Measurements from ENCODE around the gene USP27X.

The USP27X gene

GRCh38 chrX:49878834-49879655 lies at the start of gene USP27X:
Gene USP27X, plus strand, starts transcription at chrX:49879484. Its CDS starts 824 bp downstream, at chrX:49880308.
- Mint-ChIP-seq H3K4me1 (peaks cover 27% of the 10 kb centered on the region), H3K27ac (peak within 1 kb of the TSS; percentile 81), H3K4me3 (peak within 1 kb of the TSS; percentile 74), H3K27me3 (no peaks in the 10 kb centered on the region), H3K9me3 (no peaks in the 10 kb centered on the region), H3K36me3 (ENCODE audit: low read depth) (no peaks in the 10 kb centered on the region)
- ATAC-seq (peak; percentile 82), DNase-seq (peak; percentile 66)

DNA sequence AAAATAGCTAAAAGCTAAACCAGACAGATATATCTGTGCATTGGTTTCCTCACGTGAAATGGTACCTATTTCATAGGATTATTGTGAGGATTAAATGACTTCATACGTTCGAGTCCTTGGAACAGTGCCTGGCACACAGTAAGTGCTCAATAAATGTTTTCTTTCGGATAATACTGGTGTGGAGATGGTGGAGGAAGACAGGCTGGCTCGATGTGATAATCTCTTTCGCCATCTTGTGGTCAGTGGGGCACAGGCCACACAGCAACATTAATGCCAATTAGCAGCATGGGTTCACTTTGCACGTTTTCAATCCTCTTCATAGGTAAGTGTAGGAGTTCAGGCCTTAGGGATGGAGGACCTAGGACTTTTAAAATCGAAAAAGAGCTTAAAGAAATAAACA lies 40.9 kb upstream of the USP27X start:
- Mint-ChIP-seq H3K4me1 (peaks cover 4% of the 10 kb centered on the region), H3K4me3 (no peak overlapping the region), H3K27ac (no peak overlapping the region), H3K36me3 (ENCODE audit: low read depth) (no peaks in the 10 kb centered on the region), H3K9me3 (no peaks in the 10 kb centered on the region), H3K27me3 (peaks cover 2% of the 10 kb centered on the region)
- no peak for ATAC-seq
- peak; percentile 3 for DNase-seq

- ATAC-seq = peak; percentile 76
Measured at GRCh38 chrX:49840679-49841078, 38.6 kb upstream of the USP27X start.

DNA sequence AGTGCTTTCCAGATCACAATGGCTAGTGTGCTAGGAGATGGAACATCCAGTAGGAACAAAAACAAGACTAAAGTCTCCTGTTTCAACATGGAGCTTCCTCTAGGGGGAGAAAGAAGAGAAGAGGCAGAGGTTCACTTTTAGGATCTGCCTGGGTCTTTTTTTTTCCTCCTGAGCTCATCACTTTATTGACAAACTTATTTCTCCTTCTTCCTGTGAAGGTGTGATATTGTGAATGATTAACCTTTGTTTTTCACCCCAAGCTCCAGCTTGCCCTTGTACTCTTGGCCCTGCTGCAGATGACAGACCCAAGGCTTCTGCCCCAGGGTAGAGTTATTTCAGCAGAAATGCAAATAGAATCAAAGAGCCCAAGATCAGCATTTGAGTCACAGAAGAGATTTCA lies 36.7 kb upstream of the USP27X start:
- H3K36me3 Mint-ChIP-seq (ENCODE audit: low read depth) = no peaks in the 10 kb centered on the region
- no peaks in the 10 kb centered on the region for H3K27me3 Mint-ChIP-seq
- H3K4me3 Mint-ChIP-seq = no peak overlapping the region
- H3K9me3 Mint-ChIP-seq = no peaks in the 10 kb centered on the region
- DNase-seq (no peak), ATAC-seq (no peak)
- peaks cover 4% of the 10 kb centered on the region for H3K4me1 Mint-ChIP-seq
- H3K27ac Mint-ChIP-seq = no peak overlapping the region

More at GRCh38 chrX:49840679-49841078, 38.6 kb upstream of the USP27X start:
- Mint-ChIP-seq H3K9me3 (no peaks in the 10 kb centered on the region), H3K4me1 (peaks cover 4% of the 10 kb centered on the region), H3K27ac (no peak overlapping the region), H3K36me3 (ENCODE audit: low read depth) (no peaks in the 10 kb centered on the region), H3K27me3 (no peaks in the 10 kb centered on the region), H3K4me3 (no peak overlapping the region)
- DNase-seq = peak; percentile 53

DNA sequence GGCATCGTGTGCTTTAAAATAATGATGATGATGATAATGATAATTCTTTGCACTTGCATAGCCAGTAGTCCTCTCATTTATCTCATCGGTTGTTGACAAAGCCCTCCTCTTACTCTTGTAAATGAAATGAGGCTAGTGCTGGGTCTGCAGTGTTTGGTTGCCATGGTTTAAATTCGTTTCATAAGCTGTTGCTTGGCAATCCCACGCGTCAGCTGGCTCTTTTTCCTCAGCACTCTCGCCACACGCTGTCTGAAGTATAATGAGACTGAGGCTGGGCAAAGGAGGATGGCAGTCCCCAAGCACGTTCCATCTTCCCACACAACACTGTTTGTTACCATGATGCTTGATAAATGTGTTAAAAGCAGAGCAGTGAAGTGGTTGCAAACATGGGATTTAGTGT lies 34.7 kb upstream of the USP27X start:
- DNase-seq = no peak
- no peaks in the 10 kb centered on the region for H3K27me3 Mint-ChIP-seq
- no peak overlapping the region for H3K27ac Mint-ChIP-seq
- H3K9me3 Mint-ChIP-seq = no peaks in the 10 kb centered on the region
- ATAC-seq = no peak
- no peaks in the 10 kb centered on the region for H3K36me3 Mint-ChIP-seq (ENCODE audit: low read depth)
- peaks cover 4% of the 10 kb centered on the region for H3K4me1 Mint-ChIP-seq
- H3K4me3 Mint-ChIP-seq = no peak overlapping the region

GRCh38 chrX:49845701-49846403 lies 33.4 kb upstream of the USP27X start:
- DNase-seq = no peak
- H3K4me3 Mint-ChIP-seq = no peak overlapping the region
- H3K9me3 Mint-ChIP-seq = no peaks in the 10 kb centered on the region
- H3K27ac Mint-ChIP-seq = no peak overlapping the region
- H3K36me3 Mint-ChIP-seq (ENCODE audit: low read depth) = no peaks in the 10 kb centered on the region
- no peaks in the 10 kb centered on the region for H3K27me3 Mint-ChIP-seq
- peaks cover under 1% of the 10 kb centered on the region for H3K4me1 Mint-ChIP-seq
- ATAC-seq = no peak

DNA sequence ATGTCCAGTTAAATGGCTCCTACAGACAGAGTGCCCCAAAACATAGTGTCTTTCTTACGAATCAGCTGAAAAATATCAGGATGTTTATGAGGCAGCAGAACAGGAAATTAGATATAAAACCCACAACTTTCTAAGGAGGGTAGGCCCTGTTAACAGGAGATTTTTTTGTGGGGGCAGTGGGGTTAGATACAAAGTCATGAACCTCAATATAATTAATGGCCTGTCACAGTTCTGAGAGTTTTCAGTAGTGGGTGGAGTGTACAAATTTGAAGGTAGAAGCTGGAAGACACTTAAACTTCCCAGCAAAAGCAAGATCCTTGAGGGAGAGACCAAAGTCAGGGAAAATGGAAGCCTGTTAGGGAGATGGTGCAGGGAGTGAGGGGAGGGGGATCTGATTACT lies 32.8 kb upstream of the USP27X start:
- Mint-ChIP-seq H3K4me3 (no peak overlapping the region), H3K27ac (no peak overlapping the region), H3K27me3 (no peaks in the 10 kb centered on the region), H3K4me1 (no peaks in the 10 kb centered on the region), H3K36me3 (ENCODE audit: low read depth) (no peaks in the 10 kb centered on the region), H3K9me3 (no peaks in the 10 kb centered on the region)
- ATAC-seq (no peak), DNase-seq (no peak)

DNA sequence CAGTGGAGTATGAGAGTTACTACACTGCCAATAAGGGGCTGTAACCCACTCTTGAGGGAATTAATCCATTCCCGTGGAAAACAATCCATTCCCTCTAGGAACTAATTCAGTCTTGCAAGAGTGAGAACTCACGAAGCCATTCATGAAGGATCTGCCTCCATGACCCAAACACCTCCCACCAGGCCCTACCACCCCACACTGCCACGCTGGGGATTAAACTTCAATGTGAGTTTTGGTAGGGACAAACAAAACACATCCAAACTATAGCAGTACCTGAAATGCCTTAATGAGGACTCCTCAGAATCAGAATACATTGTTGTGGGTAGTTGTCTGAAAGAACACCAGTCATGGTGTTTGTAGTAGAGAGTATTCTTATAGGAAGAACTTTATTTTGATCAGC lies 31.0 kb upstream of the USP27X start:
- ATAC-seq (no peak), DNase-seq (no peak)
- Mint-ChIP-seq H3K4me1 (no peaks in the 10 kb centered on the region), H3K27ac (no peak overlapping the region), H3K27me3 (no peaks in the 10 kb centered on the region), H3K4me3 (no peak overlapping the region), H3K36me3 (ENCODE audit: low read depth) (no peaks in the 10 kb centered on the region), H3K9me3 (no peaks in the 10 kb centered on the region)

GRCh38 chrX:49850028-49850427 lies 29.3 kb upstream of the USP27X start:
- no peak for ATAC-seq
- no peaks in the 10 kb centered on the region for H3K9me3 Mint-ChIP-seq
- H3K36me3 Mint-ChIP-seq (ENCODE audit: low read depth) = no peaks in the 10 kb centered on the region
- no peaks in the 10 kb centered on the region for H3K27me3 Mint-ChIP-seq
- H3K4me1 Mint-ChIP-seq = no peaks in the 10 kb centered on the region
- no peak for DNase-seq
- H3K27ac Mint-ChIP-seq = no peak overlapping the region
- no peak overlapping the region for H3K4me3 Mint-ChIP-seq

- ATAC-seq (no peak), DNase-seq (no peak)
- Mint-ChIP-seq H3K9me3 (no peaks in the 10 kb centered on the region), H3K4me3 (no peak overlapping the region), H3K36me3 (ENCODE audit: low read depth) (no peaks in the 10 kb centered on the region), H3K27me3 (no peaks in the 10 kb centered on the region), H3K4me1 (no peaks in the 10 kb centered on the region), H3K27ac (no peak overlapping the region)
Measured at GRCh38 chrX:49853661-49854060, 25.6 kb upstream of the USP27X start.

DNA sequence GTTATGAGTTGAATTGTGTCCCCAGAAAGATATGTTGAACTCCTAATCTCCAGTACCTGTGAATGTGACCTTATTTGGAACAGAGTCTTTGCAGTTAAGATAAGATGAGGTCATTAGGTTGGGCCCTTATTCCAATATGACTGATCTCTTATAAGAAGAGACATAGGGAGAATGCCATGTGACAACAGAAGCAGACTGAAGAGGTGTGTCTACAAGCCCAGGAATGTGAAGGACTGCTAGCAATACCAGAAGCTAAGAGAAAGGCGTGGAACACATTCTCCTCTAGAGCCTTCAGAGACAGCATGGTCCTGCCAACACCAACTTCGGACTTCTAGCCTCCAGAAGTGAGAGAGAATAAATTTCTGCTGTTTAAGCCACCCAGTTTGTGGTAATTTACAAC lies 22.5 kb upstream of the USP27X start:
- no peak for DNase-seq
- H3K27me3 Mint-ChIP-seq = no peaks in the 10 kb centered on the region
- no peak overlapping the region for H3K4me3 Mint-ChIP-seq
- no peaks in the 10 kb centered on the region for H3K36me3 Mint-ChIP-seq (ENCODE audit: low read depth)
- no peak for ATAC-seq
- H3K9me3 Mint-ChIP-seq = no peaks in the 10 kb centered on the region
- H3K27ac Mint-ChIP-seq = no peak overlapping the region
- no peaks in the 10 kb centered on the region for H3K4me1 Mint-ChIP-seq

DNA sequence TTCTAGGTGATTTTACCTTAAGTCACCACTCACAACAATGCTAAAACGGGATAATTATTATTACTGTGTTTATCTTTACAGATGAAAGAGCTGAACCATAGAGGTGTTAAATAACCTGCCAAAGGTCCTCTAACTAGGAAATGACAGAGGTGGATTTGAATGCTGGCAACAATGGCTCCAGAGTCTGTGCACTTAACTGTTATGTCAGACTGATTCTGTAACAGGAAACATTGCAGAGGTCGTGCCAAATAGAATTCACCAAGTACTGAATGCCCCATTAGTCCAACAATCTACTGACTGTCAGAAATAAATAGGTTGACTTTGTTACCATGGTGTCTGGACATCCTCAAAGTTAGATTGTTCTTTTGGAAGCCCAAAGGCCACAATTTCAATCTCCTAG lies 20.9 kb upstream of the USP27X start:
- H3K4me1 Mint-ChIP-seq = no peaks in the 10 kb centered on the region
- DNase-seq (no peak), ATAC-seq (no peak)
- no peak overlapping the region for H3K4me3 Mint-ChIP-seq
- no peaks in the 10 kb centered on the region for H3K36me3 Mint-ChIP-seq (ENCODE audit: low read depth)
- no peaks in the 10 kb centered on the region for H3K27me3 Mint-ChIP-seq
- H3K9me3 Mint-ChIP-seq = no peaks in the 10 kb centered on the region
- H3K27ac Mint-ChIP-seq = no peak overlapping the region

- DNase-seq (no peak), ATAC-seq (no peak)
- no peaks in the 10 kb centered on the region for H3K27me3 Mint-ChIP-seq
- no peak overlapping the region for H3K4me3 Mint-ChIP-seq
- no peak overlapping the region for H3K27ac Mint-ChIP-seq
- no peaks in the 10 kb centered on the region for H3K4me1 Mint-ChIP-seq
- H3K36me3 Mint-ChIP-seq (ENCODE audit: low read depth) = no peaks in the 10 kb centered on the region
- no peaks in the 10 kb centered on the region for H3K9me3 Mint-ChIP-seq
Measured at GRCh38 chrX:49859491-49859890, 19.8 kb upstream of the USP27X start.

DNA sequence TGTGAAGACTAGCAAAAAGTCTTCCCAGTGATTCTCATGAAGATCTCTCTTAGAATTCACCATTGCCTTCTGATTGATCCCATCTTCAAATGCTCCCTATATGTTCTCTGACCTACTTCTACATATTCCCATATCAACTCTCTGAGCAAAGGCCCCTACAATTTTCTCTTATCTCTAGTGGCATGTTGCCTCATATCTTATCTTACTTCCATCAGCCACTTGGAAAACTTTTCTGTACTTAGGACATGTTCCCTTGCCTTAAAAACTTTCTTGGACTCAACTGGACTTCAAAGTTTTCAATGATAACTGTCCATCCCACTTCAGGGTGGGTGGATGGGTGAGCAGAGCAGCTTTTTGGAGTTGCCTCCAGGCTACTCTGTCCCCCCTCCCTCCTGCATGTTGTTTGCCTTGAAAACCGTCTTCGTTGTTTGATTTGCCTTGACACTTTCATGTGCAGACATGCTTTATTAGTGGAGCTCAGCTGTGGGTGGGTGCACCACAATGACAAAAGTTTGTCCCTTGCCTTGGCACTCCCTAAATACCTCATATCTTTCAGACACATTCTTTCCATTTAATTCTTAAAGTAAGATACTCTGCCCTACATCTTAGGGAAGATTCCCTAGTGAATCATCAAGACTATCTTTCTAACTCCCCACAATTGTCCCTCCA lies 18.3 kb upstream of the USP27X start:
- ATAC-seq (no peak), DNase-seq (no peak)
- Mint-ChIP-seq H3K4me1 (no peaks in the 10 kb centered on the region), H3K4me3 (no peak overlapping the region), H3K27ac (no peak overlapping the region), H3K9me3 (no peaks in the 10 kb centered on the region), H3K27me3 (no peaks in the 10 kb centered on the region), H3K36me3 (ENCODE audit: low read depth) (no peaks in the 10 kb centered on the region)

GRCh38 chrX:49862093-49862492 lies 17.2 kb upstream of the USP27X start:
- Mint-ChIP-seq H3K4me1 (no peaks in the 10 kb centered on the region), H3K27me3 (peaks cover 2% of the 10 kb centered on the region), H3K4me3 (no peak overlapping the region), H3K27ac (no peak overlapping the region), H3K36me3 (ENCODE audit: low read depth) (no peaks in the 10 kb centered on the region), H3K9me3 (no peaks in the 10 kb centered on the region)
- DNase-seq (no peak), ATAC-seq (no peak)
